Measurements from ENCODE around the gene DYRK4.
"Not testable (repeated sequence)": the region's sequence is repeated elsewhere in the genome, so short reads cannot be mapped to it uniquely, and the experiment has no call there.

The DYRK4 gene, protein sequence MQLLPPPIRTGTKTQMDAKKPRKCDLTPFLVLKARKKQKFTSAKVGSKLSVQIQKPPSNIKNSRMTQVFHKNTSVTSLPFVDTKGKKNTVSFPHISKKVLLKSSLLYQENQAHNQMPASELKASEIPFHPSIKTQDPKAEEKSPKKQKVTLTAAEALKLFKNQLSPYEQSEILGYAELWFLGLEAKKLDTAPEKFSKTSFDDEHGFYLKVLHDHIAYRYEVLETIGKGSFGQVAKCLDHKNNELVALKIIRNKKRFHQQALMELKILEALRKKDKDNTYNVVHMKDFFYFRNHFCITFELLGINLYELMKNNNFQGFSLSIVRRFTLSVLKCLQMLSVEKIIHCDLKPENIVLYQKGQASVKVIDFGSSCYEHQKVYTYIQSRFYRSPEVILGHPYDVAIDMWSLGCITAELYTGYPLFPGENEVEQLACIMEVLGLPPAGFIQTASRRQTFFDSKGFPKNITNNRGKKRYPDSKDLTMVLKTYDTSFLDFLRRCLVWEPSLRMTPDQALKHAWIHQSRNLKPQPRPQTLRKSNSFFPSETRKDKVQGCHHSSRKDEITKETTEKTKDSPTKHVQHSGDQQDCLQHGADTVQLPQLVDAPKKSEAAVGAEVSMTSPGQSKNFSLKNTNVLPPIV

DNA sequence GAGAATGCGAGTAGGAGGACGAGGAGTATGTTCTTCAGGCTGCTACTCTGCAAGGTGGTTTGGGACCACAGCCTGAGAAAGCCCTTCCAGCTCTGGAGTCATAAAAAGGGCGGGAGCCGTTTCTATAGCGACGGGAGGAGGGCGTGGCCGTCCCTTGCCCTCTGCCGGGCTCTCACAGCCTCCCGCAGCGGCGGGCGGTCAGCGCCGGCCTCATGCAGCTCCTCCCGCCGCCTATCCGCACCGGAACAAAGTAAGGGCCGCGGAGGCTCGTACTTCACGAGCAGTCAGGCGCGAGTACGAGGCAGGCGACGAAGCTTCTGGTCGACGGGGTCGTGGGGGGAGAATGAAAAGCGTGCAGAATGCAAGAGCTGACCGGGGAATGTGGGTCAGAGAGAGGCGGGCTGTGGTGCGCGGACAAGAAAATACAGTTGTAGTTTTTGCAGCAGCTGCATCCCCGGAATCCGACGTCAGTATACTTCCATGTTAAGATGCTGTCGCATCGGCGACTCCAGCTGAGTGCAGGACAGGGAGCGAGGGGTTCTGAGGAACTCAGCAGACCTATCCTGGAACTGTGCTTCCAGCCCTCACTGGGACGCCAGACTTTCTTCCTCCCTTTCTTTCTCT is at the start of gene DYRK4:
Gene DYRK4, plus strand, starts transcription at position 175 of the 624 bp plus-strand sequence. Its CDS starts 38 bp downstream, at position 213.
- DNase-seq (ENCODE audit: extremely low read depth in 1 of 2, low read depth in 1 of 2) = no peak

DNA sequence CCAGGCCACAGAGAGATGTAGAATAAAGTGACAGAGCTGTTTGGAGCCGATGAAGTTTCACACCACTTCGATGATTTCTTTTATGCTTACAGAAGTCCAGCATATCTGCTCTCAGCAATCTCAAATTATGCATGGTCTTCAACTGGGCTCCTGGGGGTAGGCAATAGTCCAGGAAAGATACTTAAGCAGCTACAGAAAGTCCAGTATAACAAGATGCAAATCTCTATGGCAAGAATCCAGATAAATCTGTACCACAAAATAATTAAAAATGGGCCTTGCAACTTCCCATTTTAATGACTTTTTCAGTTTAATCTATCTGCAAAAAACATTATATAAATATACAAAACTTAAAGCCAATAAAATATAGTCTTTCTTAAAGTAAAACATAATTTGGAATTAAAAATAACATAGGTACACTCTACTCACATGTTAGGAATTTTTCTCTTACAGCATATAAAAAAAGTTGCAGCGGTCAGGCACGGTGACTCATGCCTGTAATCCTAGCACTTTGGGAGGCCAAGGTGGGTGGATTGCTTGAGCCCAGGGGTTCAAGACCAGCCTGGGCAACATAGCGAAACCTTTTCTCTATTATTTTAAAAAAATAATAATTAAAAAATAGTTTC is 43.8 kb upstream of the DYRK4 start:
- no peak for DNase-seq (ENCODE audit: extremely low read depth in 1 of 2, low read depth in 1 of 2)

DNA sequence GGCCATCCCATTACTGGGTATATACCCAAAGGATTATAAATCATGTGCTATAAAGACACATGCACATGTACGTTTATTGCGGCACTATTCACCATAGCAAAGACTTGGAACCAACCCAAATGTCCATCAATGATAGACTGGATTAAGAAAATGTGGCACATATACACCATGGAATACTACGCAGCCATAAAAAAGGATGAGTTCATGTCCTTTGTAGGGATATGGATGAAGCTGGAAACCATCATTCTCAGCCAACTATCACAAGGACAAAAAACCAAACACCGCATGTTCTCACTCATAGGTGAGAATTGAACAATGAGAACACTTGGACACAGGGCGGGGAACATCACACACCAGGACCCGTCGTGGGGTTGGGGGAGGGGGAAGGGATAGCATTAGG is 38.6 kb upstream of the DYRK4 start:
- not testable (repeated sequence) for DNase-seq (ENCODE audit: extremely low read depth in 1 of 2, low read depth in 1 of 2)

DNA sequence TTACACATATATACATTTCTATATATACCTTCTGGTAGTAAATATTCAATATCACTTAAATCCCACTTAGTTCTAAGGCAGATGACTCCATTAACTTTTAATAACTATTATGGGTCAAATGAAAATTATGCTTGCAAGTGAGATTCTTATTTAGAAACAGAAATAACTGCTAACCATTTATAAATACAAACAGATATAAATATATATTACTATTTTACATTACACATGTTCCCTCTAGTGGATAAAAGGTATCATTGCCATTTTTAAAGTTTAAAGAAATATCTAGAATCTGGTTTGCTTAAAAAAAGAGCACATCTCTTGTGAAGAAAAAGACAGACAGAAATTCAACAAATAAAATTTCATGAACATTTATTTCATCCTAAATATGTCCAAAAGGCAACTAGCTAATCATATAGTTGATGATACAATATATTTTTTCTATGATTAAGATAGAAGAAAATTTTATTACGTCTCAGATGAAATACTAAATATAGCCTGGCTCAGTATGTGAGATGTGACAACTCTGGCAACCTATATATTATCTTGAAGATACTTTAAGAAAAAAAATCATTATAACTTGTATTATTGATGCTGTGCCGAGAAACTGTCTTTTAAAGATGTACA is 35.0 kb upstream of the DYRK4 start:
- DNase-seq (ENCODE audit: extremely low read depth in 1 of 2, low read depth in 1 of 2) = no peak

DNA sequence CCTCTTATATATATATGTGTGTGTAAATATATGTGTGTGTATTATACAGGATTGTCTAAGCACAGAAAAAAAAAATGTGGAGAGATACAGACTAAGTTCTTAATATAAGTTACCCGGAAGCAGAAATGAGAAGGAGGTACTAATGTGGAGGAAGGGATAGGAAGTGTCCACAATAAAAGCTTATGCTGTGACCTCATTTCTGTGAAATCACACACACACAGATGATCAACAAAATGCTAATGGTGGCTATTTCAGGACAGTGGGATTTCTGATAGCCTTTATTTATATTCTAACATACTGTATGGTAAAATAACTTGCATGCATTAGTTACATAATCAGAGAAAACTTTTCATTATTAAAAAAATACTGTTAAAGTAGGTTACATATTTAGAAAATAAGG is 31.8 kb upstream of the DYRK4 start:
- no peak for DNase-seq (ENCODE audit: extremely low read depth in 1 of 2, low read depth in 1 of 2)

DNA sequence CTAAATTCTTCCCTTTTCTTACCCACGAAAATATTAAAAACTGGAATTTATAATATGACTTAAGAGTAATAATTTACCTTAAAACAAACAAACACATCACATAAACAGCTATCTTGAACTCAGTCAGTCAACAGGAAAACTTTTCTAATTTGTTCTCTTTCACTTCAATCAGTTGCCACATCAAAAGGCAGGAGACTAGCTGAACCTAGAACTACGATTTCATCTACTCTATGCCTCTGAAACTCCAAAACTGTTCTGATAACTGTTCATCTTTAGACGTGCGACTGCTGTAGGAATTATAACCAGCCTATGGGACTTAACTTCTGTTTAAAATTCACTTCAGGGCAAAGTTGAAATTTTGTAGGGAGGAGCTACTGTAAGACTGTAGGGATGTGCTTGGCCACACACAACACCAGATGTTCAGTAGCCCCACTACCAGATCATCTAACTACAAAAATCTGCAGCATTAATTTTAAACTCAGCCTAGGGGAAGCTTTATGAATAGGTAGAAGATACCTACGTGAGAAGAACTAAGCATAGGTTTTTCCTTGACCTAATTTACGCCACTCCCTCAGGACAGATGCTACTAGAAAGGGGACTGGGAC is 30.9 kb upstream of the DYRK4 start:
- no peak for DNase-seq (ENCODE audit: extremely low read depth in 1 of 2, low read depth in 1 of 2)

DNA sequence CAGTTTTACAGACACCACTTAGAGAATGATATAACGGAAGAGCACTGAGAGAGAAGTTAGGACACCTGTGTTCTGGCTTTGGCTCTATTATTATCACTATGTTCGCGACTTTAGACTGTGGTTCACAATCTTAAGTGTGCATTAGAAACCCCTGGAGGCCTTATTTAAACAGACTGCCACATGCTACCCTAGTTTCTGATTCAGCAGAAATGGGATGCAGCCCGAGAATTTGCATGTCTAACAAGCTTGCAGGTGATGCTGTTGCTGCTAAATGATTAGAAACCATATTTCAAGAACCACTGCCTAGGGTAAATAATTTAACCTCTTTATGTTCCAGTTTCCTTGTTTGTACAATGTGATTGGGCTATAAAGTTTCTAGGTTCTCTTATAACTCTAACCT is 26.9 kb upstream of the DYRK4 start:
- DNase-seq (ENCODE audit: extremely low read depth in 1 of 2, low read depth in 1 of 2) = no peak

DNA sequence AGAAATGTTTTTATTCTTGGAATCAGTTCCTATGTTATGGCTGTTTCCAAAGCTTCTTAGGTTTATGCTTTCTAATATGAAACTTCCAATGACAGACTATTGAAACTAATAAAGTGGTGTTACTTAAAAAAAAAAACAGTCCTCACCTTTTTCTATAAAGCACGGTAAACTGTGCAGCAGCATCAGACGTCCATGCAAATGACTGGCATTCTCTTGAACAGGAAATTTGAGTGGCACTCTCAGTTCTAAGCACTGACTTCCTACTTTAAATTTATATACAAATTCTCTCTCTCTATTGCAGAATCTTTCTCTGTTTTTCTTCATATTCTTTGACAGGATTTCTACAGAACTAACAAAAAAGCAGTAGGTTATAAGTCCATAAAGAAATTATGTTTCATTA is 26.1 kb upstream of the DYRK4 start:
- DNase-seq (ENCODE audit: extremely low read depth in 1 of 2, low read depth in 1 of 2) = no peak

DNA sequence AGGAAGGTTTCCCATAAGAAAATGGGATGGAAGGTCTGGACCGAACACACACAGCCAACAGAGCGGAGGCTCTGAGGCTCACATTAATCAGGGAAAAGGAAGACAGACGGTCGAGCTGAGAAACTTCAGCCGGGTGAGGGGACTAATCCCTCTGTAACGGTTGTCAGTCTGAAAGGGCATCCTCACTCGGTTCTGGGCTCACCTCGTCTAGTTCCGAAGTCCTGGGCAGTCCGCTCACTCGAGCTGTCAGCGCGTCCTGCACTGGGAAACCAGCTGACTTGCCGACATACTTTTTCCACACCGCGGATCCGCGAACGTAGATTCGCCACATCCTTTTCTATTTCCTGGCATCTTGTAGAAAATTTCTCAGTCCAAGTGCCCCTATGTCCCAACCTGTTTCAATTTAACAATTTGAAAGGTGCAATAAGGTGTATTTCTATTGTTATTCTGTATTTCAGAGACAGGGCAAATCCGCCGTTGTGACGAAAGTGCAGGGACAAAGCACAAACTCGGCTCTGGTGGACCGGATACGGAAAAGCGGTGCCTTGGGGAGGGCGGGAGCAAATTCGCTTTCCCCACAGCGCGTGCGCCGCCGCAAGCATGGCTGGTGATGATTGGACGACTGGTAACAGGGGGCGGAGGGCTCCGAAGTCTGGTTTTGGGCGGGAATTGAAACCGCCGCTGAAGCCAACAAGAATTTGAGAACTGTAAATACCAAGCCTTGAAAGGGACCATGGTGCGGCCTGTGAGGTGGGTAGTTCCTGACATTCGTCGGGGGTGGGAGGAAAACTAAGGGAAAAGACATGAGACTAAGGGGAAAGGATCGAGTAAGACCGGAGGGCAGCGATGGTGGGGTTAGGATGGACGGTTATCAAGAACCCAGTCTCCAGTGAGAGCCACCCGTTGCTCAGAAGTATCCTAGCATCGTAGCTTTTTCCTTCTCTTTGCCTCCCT is 23.5 kb upstream of the DYRK4 start, which contains the start of gene RAD51AP1:
Gene RAD51AP1, plus strand, starts transcription at position 684 of the 954 bp plus-strand sequence. Its CDS starts 50 bp downstream, at position 734.
- peak; percentile 89 to 93 for DNase-seq (ENCODE audit: extremely low read depth in 1 of 2, low read depth in 1 of 2)

DNA sequence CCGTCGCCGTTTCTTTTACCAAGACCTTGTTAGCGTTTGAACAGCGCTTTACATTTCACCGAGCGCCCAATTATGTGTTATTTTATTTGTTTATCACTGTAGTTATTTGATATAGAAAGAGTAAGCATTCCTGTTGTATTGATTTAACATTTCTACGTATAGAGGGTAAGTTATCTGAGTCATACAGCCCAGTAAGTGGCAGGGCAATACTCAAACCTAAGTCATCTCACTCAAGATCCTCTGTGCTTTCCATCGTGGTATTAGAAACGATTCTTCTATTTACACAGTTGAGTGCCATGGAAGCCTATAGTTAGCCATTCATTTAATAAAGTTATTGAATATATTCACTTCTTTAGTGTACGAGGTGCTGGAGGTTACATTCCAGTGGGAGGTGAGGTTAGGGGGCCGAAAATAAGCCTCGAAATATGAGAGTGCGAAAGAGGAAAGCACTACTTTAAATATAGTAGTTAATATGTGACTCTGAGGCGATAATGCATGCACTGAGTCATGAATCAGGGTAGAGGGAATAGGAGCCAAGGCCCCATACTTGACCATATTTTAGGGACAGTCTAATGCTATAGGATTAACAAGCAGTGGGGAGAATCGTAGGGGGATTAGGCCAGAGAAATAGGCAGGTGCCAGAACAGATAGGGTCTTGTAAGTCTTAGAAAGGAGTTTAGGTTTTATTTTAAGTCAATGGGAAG is 22.7 kb upstream of the DYRK4 start:
- DNase-seq (ENCODE audit: extremely low read depth in 1 of 2, low read depth in 1 of 2) = no peak

DNA sequence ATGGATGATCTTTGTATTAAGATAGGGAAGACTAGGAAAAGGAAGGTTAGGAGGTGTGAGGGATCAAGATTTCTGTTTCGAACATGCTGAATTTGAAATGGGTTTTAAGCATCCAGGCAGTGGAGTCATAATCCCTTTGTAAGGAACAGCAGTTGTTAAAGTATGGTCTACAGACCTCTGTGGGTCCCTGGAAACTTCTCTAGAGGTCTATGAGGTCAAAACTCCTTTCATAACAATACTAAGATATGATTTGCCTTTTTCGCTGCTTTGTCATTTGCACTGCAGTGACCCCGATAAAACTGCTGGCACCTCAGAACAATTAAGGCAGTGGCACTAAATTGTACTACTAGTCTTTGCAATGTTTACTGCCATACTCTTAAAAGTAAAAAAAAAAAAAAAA is 21.8 kb upstream of the DYRK4 start:
- no peak for DNase-seq (ENCODE audit: extremely low read depth in 1 of 2, low read depth in 1 of 2)

DNA sequence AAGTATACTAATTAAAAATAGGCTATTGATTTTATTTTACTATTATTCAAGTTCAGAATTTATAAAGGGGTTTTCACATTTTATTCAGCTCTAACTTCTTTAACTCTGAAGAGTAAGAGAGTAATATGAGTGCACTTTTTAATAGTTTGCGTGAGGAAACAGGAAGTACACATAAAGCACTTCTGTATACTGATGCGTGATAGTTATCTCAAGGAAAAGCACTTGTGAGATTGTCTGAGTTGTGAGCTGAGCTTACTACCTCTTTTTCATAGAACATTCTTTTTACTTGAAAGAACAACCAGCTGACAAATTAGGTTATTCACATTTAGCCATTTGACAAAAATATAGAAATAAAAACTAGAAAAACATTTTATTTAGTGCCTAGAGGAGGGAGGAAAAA is 21.4 kb upstream of the DYRK4 start:
- no peak for DNase-seq (ENCODE audit: extremely low read depth in 1 of 2, low read depth in 1 of 2)

DNA sequence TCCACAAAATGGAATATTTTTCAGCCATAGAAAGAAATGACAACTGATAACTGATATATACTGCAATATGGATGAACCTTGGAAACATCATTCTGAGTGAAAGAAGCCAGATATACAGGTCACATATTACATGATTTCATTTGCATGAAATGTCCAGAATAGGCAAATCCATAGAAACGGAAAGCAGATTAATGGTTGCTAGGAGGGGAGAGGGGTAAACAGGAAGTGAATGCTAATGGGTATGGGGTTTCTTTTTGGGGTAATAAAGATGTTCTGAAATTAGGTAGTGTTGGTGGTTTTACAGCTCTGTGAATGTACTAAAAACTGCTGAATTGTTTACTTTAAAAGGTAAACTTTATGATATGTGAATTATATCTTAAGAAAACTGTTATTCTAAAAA is 16.8 kb upstream of the DYRK4 start:
- DNase-seq (ENCODE audit: extremely low read depth in 1 of 2, low read depth in 1 of 2) = no peak

DNA sequence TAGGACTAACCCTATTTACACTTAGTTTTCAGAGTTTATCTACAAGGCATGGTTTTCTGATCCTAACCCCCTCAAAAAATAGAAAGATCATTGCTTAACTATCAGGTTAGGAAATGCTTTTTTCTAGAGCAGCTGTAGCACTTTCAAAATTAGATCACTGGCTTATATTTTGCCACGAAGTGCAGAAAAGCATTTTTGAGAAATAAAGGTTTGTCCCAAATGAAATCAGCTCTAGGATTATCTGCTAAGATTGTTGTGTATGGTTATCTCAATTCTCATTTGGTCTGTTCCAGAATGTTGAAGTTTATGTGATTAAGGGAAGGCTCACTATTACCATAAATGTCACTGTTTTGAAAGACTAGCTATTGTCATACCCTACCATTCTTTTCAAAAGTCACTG is 9.8 kb upstream of the DYRK4 start:
- no peak for DNase-seq (ENCODE audit: extremely low read depth in 1 of 2, low read depth in 1 of 2)

DNA sequence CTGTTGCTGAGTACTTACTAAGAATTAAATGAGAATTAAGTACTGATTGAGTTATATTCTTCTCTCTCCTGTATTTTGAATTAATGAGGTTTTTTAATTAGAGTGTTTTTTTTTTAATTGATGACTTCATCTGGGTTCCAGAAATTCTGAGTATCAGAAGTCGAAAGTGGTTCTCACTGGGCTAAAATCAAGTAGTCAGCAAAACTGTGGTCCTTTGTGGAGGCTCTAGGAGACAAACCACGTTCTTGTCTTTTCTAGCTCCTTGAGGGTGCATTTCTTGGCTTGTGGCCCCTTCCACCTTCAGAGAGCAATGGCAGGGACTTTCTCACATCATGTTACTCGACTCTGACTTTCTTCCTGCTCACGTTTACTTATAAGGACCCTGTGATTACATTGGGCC is 8.1 kb upstream of the DYRK4 start:
- no peak for DNase-seq (ENCODE audit: extremely low read depth in 1 of 2, low read depth in 1 of 2)

DNA sequence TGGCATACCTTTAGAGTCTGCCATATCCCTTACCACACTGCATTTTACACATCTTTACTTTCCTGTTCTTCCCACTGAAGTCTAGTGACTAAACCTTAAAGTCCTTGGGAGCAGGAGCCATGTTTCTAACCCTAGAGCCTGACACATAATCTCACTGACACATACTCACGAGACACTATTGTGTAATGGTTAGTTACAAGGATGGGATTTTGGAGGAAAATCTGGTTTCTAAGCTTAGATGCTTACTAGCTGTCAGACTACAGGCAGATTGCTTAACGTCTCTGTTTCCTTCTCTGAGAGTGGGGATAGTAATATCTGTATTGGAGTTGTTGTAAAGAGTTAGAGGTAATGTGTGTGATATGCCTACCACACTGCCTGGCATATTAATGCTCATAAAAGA is 6.2 kb upstream of the DYRK4 start:
- DNase-seq (ENCODE audit: extremely low read depth in 1 of 2, low read depth in 1 of 2) = no peak

DNA sequence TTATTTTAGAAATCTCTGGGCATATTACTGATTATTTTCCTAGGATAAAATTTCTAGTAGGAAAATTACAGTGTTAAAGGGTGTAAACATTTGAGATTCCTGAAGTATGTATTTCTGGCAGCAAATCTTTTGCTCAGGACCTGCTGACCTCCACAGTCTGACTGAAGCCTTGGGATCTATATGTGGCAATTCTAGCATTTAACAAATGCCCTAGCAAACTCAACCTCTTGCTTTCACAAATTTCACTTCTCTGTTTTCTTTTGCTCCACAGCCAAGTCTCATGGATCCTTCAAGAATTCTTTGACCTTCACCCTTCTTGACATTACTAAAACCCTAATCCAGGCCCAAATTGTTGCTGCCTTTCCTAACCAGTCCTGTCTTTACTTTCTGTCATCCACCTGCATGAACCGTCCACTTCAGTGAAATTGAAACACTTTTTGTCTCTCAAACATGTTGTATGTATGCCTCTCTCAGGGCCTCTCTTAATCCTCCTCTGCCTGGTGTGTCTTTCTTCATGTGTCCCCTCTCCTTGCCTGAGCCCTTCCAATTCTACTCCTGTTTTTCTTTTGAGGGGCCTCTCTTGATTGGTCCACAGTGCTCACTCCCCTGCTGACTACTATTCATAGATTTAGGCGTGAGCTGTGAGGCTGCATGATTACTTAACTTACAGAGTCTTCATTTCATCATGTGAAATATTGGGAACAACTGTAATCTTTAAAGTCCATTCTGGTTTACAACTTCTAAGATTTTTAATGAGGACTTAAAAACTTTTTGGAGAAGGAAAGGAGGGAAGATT is 5.1 kb upstream of the DYRK4 start:
- DNase-seq (ENCODE audit: extremely low read depth in 1 of 2, low read depth in 1 of 2) = no peak

DNA sequence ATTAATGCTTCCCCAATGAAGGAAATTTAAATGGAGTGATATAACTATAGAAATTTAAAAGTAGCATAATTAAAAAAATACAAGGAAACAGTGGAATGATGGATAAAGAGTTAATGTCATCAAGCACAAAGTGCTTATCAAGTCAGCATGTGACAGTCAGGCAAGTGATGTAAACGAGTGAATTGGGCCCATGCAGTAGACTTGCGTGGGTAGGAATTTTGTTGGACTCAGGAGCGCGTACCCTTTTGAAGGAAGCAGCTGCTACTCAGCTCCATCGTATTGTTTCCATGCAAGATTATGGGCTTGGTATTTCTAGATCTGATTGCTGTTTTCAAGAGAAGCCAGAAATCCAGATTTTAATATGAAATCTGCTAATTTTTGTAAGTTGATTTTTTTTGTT is 4.4 kb upstream of the DYRK4 start:
- DNase-seq (ENCODE audit: extremely low read depth in 1 of 2, low read depth in 1 of 2) = no peak

Measured in stimulated activated CD8-positive, alpha-beta memory T cell treated with anti-CD3 and anti-CD28 coated beads, Interleukin-7, amount 100 ng/mL, for 48 hours (primary cell).